Thoracic aorta (tissue), 2 donors: ENCODE measurements around the gene RXRG. TPM values are rescaled to one million over a fixed set of nuclear protein-coding genes. Genes with fewer than 3 reads are reported as not detected.

Experiments
- ATAC-seq: fragments of 150-250 bp; one replicate; pipeline ENCODE4 v1.8.0; 2017; ENCODE audit warnings: low read depth; ENCODE audit not compliant: insufficient number of reproducible peaks, low FRiP score
- DNase-seq: peaks from one replicate; pipeline ENCODE4 v3.0.0-alpha.2; 2020; ENCODE audit warnings: low spot score
- H3K27ac ChIP-seq, 2 donors: fragments of 200-600 bp; sonication (generic); 1 replicate in 1 of 2; 2 replicates in 1 of 2; pipeline ENCODE4 v1.5.1; 2016; ENCODE audit warnings: mild to moderate bottlenecking in 2 of 2, moderate library complexity in 2 of 2
- H3K27me3 ChIP-seq: fragments of 200-600 bp; sonication (generic); replicated peaks from 2 replicates; pipeline ENCODE4 v1.6.0; 2016; ENCODE audit warnings: mild to moderate bottlenecking; ENCODE audit not compliant: insufficient read depth
- H3K36me3 ChIP-seq: fragments of 200-600 bp; sonication (generic); one replicate; pipeline ENCODE4 v1.5.1; 2016
- H3K4me1 ChIP-seq, 2 donors: fragments of 200-600 bp; sonication (generic); 1 replicate in 1 of 2; 2 replicates in 1 of 2; pipeline versions ENCODE4 v1.5.1 to v1.6.0; 2016; ENCODE audit warnings: low read depth in 2 of 2, mild to moderate bottlenecking in 1 of 2; ENCODE audit not compliant: control insufficient read depth in 1 of 2
- H3K4me3 ChIP-seq: fragments of 200-600 bp; sonication (generic); 2 replicates; pipeline ENCODE4 v1.5.1; 2016; ENCODE audit warnings: mild to moderate bottlenecking
- H3K9me3 ChIP-seq: fragments of 200-600 bp; sonication (generic); 2 replicates; pipeline ENCODE4 v1.5.1; 2016
- CTCF ChIP-seq: fragments of 200-600 bp; sonication (generic); IDR thresholded peaks from one replicate; pipeline ENCODE4 v1.5.1; 2019; ENCODE audit warnings: antibody characterized with exemption
- total RNA-seq, 2 donors: library from RNA; depleted of rRNA; stranded (reverse); fragments of >200 nt; gene quantifications; one replicate each; pipeline versions ENCODE4 v1.1.0 to v1.2.3, GENCODE V29; 2016

The RXRG gene
- total RNA-seq, 2 donors from 2014 or later, result 2.8 TPM; not detected in 1

- no peak for TF ChIP-seq CTCF
- no peaks in the 10 kb centered on the region for H3K4me1 ChIP-seq
- ATAC-seq, result no peak
Measured at GRCh38 chr1:165416876-165417275, 28.1 kb downstream of the RXRG start.

GRCh38 chr1:165415068-165415467, 29.9 kb downstream of the RXRG start:
- Histone ChIP-seq H3K9me3 (no peaks in the 10 kb centered on the region), H3K36me3 (no peaks in the 10 kb centered on the region), H3K27ac (no peak overlapping the region), H3K27me3 (no peaks in the 10 kb centered on the region), H3K4me3 (no peak overlapping the region), H3K4me1 (no peaks in the 10 kb centered on the region)
- DNase-seq (no peak), ATAC-seq (no peak)
- TF ChIP-seq CTCF, result no peak

More at GRCh38 chr1:165416876-165417275, 28.1 kb downstream of the RXRG start:
- no peak overlapping the region for H3K27ac ChIP-seq
- DNase-seq, result no peak
- H3K36me3 ChIP-seq, result no peaks in the 10 kb centered on the region
- H3K9me3 ChIP-seq, result no peaks in the 10 kb centered on the region
- H3K27me3 ChIP-seq, result no peaks in the 10 kb centered on the region
- no peak overlapping the region for H3K4me3 ChIP-seq

- Histone ChIP-seq H3K4me1 (no peaks in the 10 kb centered on the region), H3K4me3 (no peak overlapping the region), H3K27me3 (no peaks in the 10 kb centered on the region), H3K36me3 (no peaks in the 10 kb centered on the region), H3K27ac (no peak overlapping the region), H3K9me3 (no peaks in the 10 kb centered on the region)
- DNase-seq (no peak), ATAC-seq (no peak)
- TF ChIP-seq CTCF, result no peak
Measured at GRCh38 chr1:165414620-165415019, 30.3 kb downstream of the RXRG start.

- DNase-seq, result no peak
- no peak for TF ChIP-seq CTCF
- no peaks in the 10 kb centered on the region for H3K36me3 ChIP-seq
- no peak overlapping the region for H3K27ac ChIP-seq
- H3K4me1 ChIP-seq, result no peaks in the 10 kb centered on the region
- no peak overlapping the region for H3K4me3 ChIP-seq
- ATAC-seq, result no peak
- no peaks in the 10 kb centered on the region for H3K27me3 ChIP-seq
- H3K9me3 ChIP-seq, result no peaks in the 10 kb centered on the region
Measured at GRCh38 chr1:165411396-165411795, 33.5 kb downstream of the RXRG start.

- DNase-seq (no peak), ATAC-seq (no peak)
- Histone ChIP-seq H3K4me3 (no peak overlapping the region), H3K36me3 (no peaks in the 10 kb centered on the region), H3K27ac (no peak overlapping the region), H3K9me3 (no peaks in the 10 kb centered on the region), H3K4me1 (no peaks in the 10 kb centered on the region), H3K27me3 (no peaks in the 10 kb centered on the region)
- no peak for TF ChIP-seq CTCF
Measured at GRCh38 chr1:165409657-165410358, 35.1 kb downstream of the RXRG start.
